A673 (cell line): ENCODE measurements around the gene NR1I3. TPM values are rescaled to one million over a fixed set of nuclear protein-coding genes. Genes with fewer than 3 reads are reported as not detected.

Experiments used
- BruUV-seq: library from RNA; stranded (reverse); fragments of 400-500 nt; replicated peaks from 2 replicates; lab custom pipeline; 2021; lab: Mats Ljungman, UMichigan
- CTCF ChIA-PET: fragments of 300-600 bp; sonication (Branson Sonifier 250); formaldehyde crosslinking; loops from one replicate; lab custom pipeline; 2022; ENCODE audit warnings: antibody characterized with exemption; lab: Charles Lee
- POLR2A ChIA-PET: fragments of 300-600 bp; sonication (Branson Sonifier 250); formaldehyde crosslinking; loops from one replicate; lab custom pipeline; 2022; ENCODE audit warnings: antibody characterized with exemption; ENCODE audit not compliant: low non-redundant PET; lab: Charles Lee
- DNase-seq: peaks from one replicate; pipeline ENCODE4 v3.0.0-alpha.2; 2015; ENCODE audit warnings: low spot score
- H3K27ac ChIP-seq: fragments of 200-600 bp; sonication (generic); 2 replicates; pipeline ENCODE4 v1.5.1; 2016; ENCODE audit warnings: mixed run types, low read depth, mild to moderate bottlenecking, mixed read lengths, antibody characterized with exemption, low read length; ENCODE audit not compliant: poor library complexity, severe bottlenecking
- H3K27me3 ChIP-seq: fragments of 200-600 bp; sonication (generic); replicated peaks from 2 replicates; pipeline ENCODE4 v1.6.1; 2017; ENCODE audit warnings: mixed run types, low read depth, mild to moderate bottlenecking, mixed read lengths, antibody characterized with exemption, low read length; ENCODE audit not compliant: insufficient read depth, poor library complexity
- H3K36me3 ChIP-seq: fragments of 200-600 bp; sonication (generic); 2 replicates; pipeline ENCODE4 v1.6.1; 2016; ENCODE audit warnings: mixed run types, mild to moderate bottlenecking, mixed read lengths, antibody characterized with exemption, low read length; ENCODE audit not compliant: insufficient read depth, poor library complexity, severe bottlenecking
- H3K4me1 ChIP-seq: fragments of 200-600 bp; sonication (generic); 2 replicates; pipeline ENCODE4 v1.6.1; 2017; ENCODE audit warnings: mixed run types, mild to moderate bottlenecking, mixed read lengths, antibody characterized with exemption, low read length; ENCODE audit not compliant: insufficient read depth, poor library complexity, severe bottlenecking
- H3K4me3 ChIP-seq: fragments of 200-600 bp; sonication (generic); 2 replicates; pipeline ENCODE4 v1.5.1; 2016; ENCODE audit warnings: low read depth, mixed run types, mild to moderate bottlenecking, mixed read lengths, low read length; ENCODE audit not compliant: poor library complexity, severe bottlenecking
- H3K9me3 ChIP-seq: fragments of 200-600 bp; sonication (generic); 2 replicates; pipeline ENCODE4 v1.6.1; 2016; ENCODE audit warnings: mixed run types, low read depth, mild to moderate bottlenecking, mixed read lengths, antibody characterized with exemption, low read length; ENCODE audit not compliant: poor library complexity, severe bottlenecking
- EZH2 ChIP-seq: fragments of 200-600 bp; sonication (generic); IDR thresholded peaks from 2 replicates; pipeline ENCODE4 v1.6.1; 2017; ENCODE audit warnings: borderline replicate concordance, low read depth, mild to moderate bottlenecking, mixed read lengths, antibody characterized with exemption, low read length; ENCODE audit not compliant: poor library complexity, severe bottlenecking
- intact Hi-C: fragments of 100-400 bp; cut with micrococcal nuclease; formaldehyde crosslinking; loops from one replicate; pipeline ENCODE4 v1.10.0; 2022; ENCODE audit not compliant: unreplicated experiment
- microRNA-seq: library from miRNA; unstranded; fragments of <30 nt; microRNA quantifications from one replicate; pipeline ENCODE4 v1.2.0, GENCODE V29; 2021
- total RNA-seq: library from RNA; stranded (reverse); gene quantifications from 2 replicates; pipeline ENCODE4 v1.2.3, GENCODE V29; 2021
- TF ChIP-seq, protein P1 (sequence below): fragments of 300-800, 200-600 bp; sonication (generic); conservative IDR thresholded peaks from 2 replicates; pipeline ENCODE4 v1.5.1; 2017; ENCODE audit warnings: low read depth, mild to moderate bottlenecking, antibody characterized with exemption, low read length, moderate library complexity, mixed read lengths

Gene NR1I3
- total RNA-seq, 1 experiment from 2014 or later = not detected

DNA sequence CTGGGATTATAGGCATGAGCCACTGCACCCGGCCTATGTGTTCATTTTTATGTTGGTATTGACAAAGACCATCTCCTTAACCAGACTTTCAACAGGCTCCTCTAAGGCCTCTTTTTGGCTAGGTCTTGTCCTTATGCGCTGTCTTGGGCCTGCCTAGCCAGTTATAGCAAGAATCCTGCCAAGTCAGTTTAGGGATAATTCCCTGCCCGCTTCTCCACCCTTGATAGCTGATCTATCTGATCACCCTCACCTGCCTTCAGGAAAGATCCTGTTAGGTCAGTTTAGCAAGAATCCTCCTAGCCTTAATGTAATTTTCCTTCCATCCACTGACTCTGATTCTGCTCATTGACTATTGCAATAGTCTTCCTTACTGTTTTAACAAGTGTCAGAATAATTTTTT, 58.3 kb downstream of the NR1I3 start:
- H3K4me1 ChIP-seq = peaks cover 15% of the 10 kb centered on the region
- no peaks in the 10 kb centered on the region for H3K27me3 ChIP-seq
- peaks cover 6% of the 10 kb centered on the region for H3K36me3 ChIP-seq
- POLR2A ChIA-PET = no interaction called here
- TF ChIP-seq, protein P1, sequence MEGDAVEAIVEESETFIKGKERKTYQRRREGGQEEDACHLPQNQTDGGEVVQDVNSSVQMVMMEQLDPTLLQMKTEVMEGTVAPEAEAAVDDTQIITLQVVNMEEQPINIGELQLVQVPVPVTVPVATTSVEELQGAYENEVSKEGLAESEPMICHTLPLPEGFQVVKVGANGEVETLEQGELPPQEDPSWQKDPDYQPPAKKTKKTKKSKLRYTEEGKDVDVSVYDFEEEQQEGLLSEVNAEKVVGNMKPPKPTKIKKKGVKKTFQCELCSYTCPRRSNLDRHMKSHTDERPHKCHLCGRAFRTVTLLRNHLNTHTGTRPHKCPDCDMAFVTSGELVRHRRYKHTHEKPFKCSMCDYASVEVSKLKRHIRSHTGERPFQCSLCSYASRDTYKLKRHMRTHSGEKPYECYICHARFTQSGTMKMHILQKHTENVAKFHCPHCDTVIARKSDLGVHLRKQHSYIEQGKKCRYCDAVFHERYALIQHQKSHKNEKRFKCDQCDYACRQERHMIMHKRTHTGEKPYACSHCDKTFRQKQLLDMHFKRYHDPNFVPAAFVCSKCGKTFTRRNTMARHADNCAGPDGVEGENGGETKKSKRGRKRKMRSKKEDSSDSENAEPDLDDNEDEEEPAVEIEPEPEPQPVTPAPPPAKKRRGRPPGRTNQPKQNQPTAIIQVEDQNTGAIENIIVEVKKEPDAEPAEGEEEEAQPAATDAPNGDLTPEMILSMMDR = no peak
- TF ChIP-seq EZH2 = no peak
- no peak overlapping the region for H3K27ac ChIP-seq
- no peaks in the 10 kb centered on the region for H3K9me3 ChIP-seq
- CTCF ChIA-PET = no interaction called here
- BruUV-seq = no TSS peak
- DNase-seq = no peak
- intact Hi-C loops = loop anchor here (5.0 kb wide), 1 partner anchor 203 kb away; no protein-coding TSS in a partner anchor
- no peak overlapping the region for H3K4me3 ChIP-seq

Small RNAs within 50 kb of the gene (microRNA-seq; reads per million reads assigned to microRNA genes)
- not detected for gene MIR5187

Other genes with a start within 250 kb of the NR1I3 start
- 2.3 and 4.1 TPM in 2 replicates for gene F11R, start 217.1 kb downstream of the NR1I3 start, total RNA-seq
- 1.2 and 1.3 TPM in 2 replicates for gene TSTD1, start 199.2 kb downstream of the NR1I3 start, total RNA-seq
- gene USF1, start 192.2 kb downstream of the NR1I3 start, total RNA-seq = 54.5 and 57.9 TPM in 2 replicates
- gene ARHGAP30, start 168.3 kb downstream of the NR1I3 start, total RNA-seq = not detected in 2 replicates
- gene NECTIN4, start 148.6 kb downstream of the NR1I3 start, total RNA-seq = not detected in 2 replicates
- 1.7 and 4.8 TPM in 2 replicates for gene KLHDC9, start 139.8 kb downstream of the NR1I3 start, total RNA-seq
- gene PFDN2, start 120.2 kb downstream of the NR1I3 start, total RNA-seq = 131 and 133 TPM in 2 replicates
- 29.3 and 40.3 TPM in 2 replicates for gene NIT1, start 120.1 kb downstream of the NR1I3 start, total RNA-seq
- gene DEDD, start 105.5 kb downstream of the NR1I3 start, total RNA-seq = 53.0 and 54.6 TPM in 2 replicates
- 73.6 and 82.7 TPM in 2 replicates for gene UFC1, start 84.2 kb downstream of the NR1I3 start, total RNA-seq
- gene USP21, start 78.7 kb downstream of the NR1I3 start, total RNA-seq = 46.2 and 51.8 TPM in 2 replicates
- 24.3 and 25.2 TPM in 2 replicates for gene PPOX, start 71.8 kb downstream of the NR1I3 start, total RNA-seq
- 47.9 and 55.1 TPM in 2 replicates for gene B4GALT3, start 60.7 kb downstream of the NR1I3 start, total RNA-seq
- gene ADAMTS4, start 39.1 kb downstream of the NR1I3 start, total RNA-seq = 28.6 and 31.6 TPM in 2 replicates
- 123 and 133 TPM in 2 replicates for gene NDUFS2, start 35.8 kb downstream of the NR1I3 start, total RNA-seq
- 1.2 and 1.5 TPM in 2 replicates for gene FCER1G, start 22.9 kb downstream of the NR1I3 start, total RNA-seq
- not detected in 2 replicates for gene APOA2, start 14.6 kb downstream of the NR1I3 start, total RNA-seq
- gene TOMM40L, start 12.1 kb downstream of the NR1I3 start, total RNA-seq = 14.0 TPM in 2 replicates
- not detected in 2 replicates for gene PCP4L1, start 20.5 kb upstream of the NR1I3 start, total RNA-seq
- 2.6 and 2.8 TPM in 2 replicates for gene MPZ, start 71.8 kb upstream of the NR1I3 start, total RNA-seq
- 228 and 249 TPM in 2 replicates for gene SDHC, start 76.2 kb upstream of the NR1I3 start, total RNA-seq
- gene CFAP126, start 129.7 kb upstream of the NR1I3 start, total RNA-seq = not detected in 2 replicates